ENCODE data around the gene COA6. TPM values are rescaled to one million over a fixed set of nuclear protein-coding genes. Genes with fewer than 3 reads are reported as not detected.

Gene COA6
- total RNA-seq, 1 experiment from 2014 or later, result 34.1 TPM

GRCh38 chr1:234400773-234401172, 27.5 kb downstream of the COA6 start:
- ATAC-seq, result no peak
- Histone ChIP-seq H3K27ac (ENCODE audit: low read depth, low read length) (no peak overlapping the region), H4K20me1 (ENCODE audit: insufficient read depth) (no peaks in the 10 kb centered on the region), H3K4me2 (ENCODE audit: low read length) (no peak overlapping the region), H3K79me2 (ENCODE audit: insufficient read depth, low read length) (no peaks in the 10 kb centered on the region), H2AFZ (ENCODE audit: low read depth, low read length, poor library complexity, severe bottlenecking) (no peak overlapping the region), H3K4me1 (ENCODE audit: control insufficient read depth in 1 of 2, insufficient read depth in 2 of 2, low read length in 2 of 2) (no peaks in the 10 kb centered on the region), H3K36me3 (ENCODE audit: control insufficient read depth in 1 of 2, insufficient read depth in 2 of 2, low read length in 2 of 2) (no peaks in the 10 kb centered on the region), H3K9me2 (ENCODE audit: insufficient read depth) (no peaks in the 10 kb centered on the region), H3K4me3 (replicated peaks in 1 of 2; ENCODE audit: low read depth in 1 of 2, low read length in 2 of 2) (no peak overlapping the region), H3K9me3 (ENCODE audit: control insufficient read depth in 1 of 2, insufficient read depth in 1 of 2, low read depth in 1 of 2, low read length in 2 of 2) (no peaks in the 10 kb centered on the region), H3K27me3 (ENCODE audit: insufficient read depth, low read length) (no peaks in the 10 kb centered on the region), H3K9ac (ENCODE audit: low read length) (no peak overlapping the region)
- ChIA-PET CTCF (no interaction called here), RAD21 (ENCODE audit: low non-redundant PET in 1 of 2, low total read pairs in 2 of 2, uncharacterized antibody in 2 of 2, unreplicated experiment in 2 of 2) (no interaction called here), POLR2A (no interaction called here)
- BruUV-seq (replicated peaks), result no TSS peak
- TF ChIP-seq YY1 (IDR thresholded peaks at IDR 0.05; ENCODE audit: extremely low read depth, insufficient replicate concordance, low read depth, low read length) (no peak), CBX3 (IDR thresholded peaks at IDR 0.05; ENCODE audit: low read depth) (no peak), SIN3A (IDR thresholded peaks at IDR 0.05; ENCODE audit: low read depth) (no peak), EGR1 (IDR thresholded peaks at IDR 0.05; ENCODE audit: low read depth) (no peak), ZNF274 (IDR thresholded peaks at IDR 0.05; ENCODE audit: low read depth, low read length) (no peak)
- DNase-seq (ENCODE audit: low read depth, low spot score), result no peak
- intact Hi-C loops (cut with micrococcal nuclease), result no loop called here

GRCh38 chr1:234401658-234402057, 28.4 kb downstream of the COA6 start:
- ChIA-PET POLR2A (no interaction called here), CTCF (no interaction called here), RAD21 (ENCODE audit: low non-redundant PET in 1 of 2, low total read pairs in 2 of 2, uncharacterized antibody in 2 of 2, unreplicated experiment in 2 of 2) (no interaction called here)
- H4K20me1 ChIP-seq (ENCODE audit: insufficient read depth), result no peaks in the 10 kb centered on the region
- H2AFZ ChIP-seq (ENCODE audit: low read depth, low read length, poor library complexity, severe bottlenecking), result no peak overlapping the region
- no peak overlapping the region for H3K9ac ChIP-seq (ENCODE audit: low read length)
- H3K9me2 ChIP-seq (ENCODE audit: insufficient read depth), result no peaks in the 10 kb centered on the region
- no peak overlapping the region for H3K4me3 ChIP-seq (replicated peaks in 1 of 2; ENCODE audit: low read depth in 1 of 2, low read length in 2 of 2)
- no peaks in the 10 kb centered on the region for H3K36me3 ChIP-seq (ENCODE audit: control insufficient read depth in 1 of 2, insufficient read depth in 2 of 2, low read length in 2 of 2)
- no peaks in the 10 kb centered on the region for H3K9me3 ChIP-seq (ENCODE audit: control insufficient read depth in 1 of 2, insufficient read depth in 1 of 2, low read depth in 1 of 2, low read length in 2 of 2)
- no peak for DNase-seq (ENCODE audit: low read depth, low spot score)
- H3K4me1 ChIP-seq (ENCODE audit: control insufficient read depth in 1 of 2, insufficient read depth in 2 of 2, low read length in 2 of 2), result no peaks in the 10 kb centered on the region
- ATAC-seq, result no peak
- no peak overlapping the region for H3K27ac ChIP-seq (ENCODE audit: low read depth, low read length)
- no peak overlapping the region for H3K4me2 ChIP-seq (ENCODE audit: low read length)
- intact Hi-C loops (cut with micrococcal nuclease), result no loop called here
- no peaks in the 10 kb centered on the region for H3K79me2 ChIP-seq (ENCODE audit: insufficient read depth, low read length)
- no TSS peak for BruUV-seq (replicated peaks)
- TF ChIP-seq RAD21 (IDR thresholded peaks at IDR 0.05; ENCODE audit: low read depth) (no peak), EZH2 (IDR thresholded peaks at IDR 0.05) (no peak), YY1 (IDR thresholded peaks at IDR 0.05; ENCODE audit: extremely low read depth, insufficient replicate concordance, low read depth, low read length) (no peak), CEBPB (IDR thresholded peaks at IDR 0.05; ENCODE audit: low read depth) (no peak), ZBTB33 (IDR thresholded peaks at IDR 0.05; ENCODE audit: extremely low read depth, insufficient replicate concordance, low read length) (no peak), ELF1 (IDR thresholded peaks at IDR 0.05; ENCODE audit: borderline replicate concordance, low read depth) (no peak), EZH2phosphoT487 (IDR thresholded peaks at IDR 0.05; ENCODE audit: borderline replicate concordance) (no peak), SIN3A (IDR thresholded peaks at IDR 0.05; ENCODE audit: low read depth) (no peak), POLR2A (IDR thresholded peaks at IDR 0.05; ENCODE audit: borderline replicate concordance, extremely low read depth, insufficient read depth, insufficient read length) (no peak), ZFX (IDR thresholded peaks at IDR 0.05) (no peak), SP1 (IDR thresholded peaks at IDR 0.05; ENCODE audit: low read depth) (no peak), ZNF274 (IDR thresholded peaks at IDR 0.05; ENCODE audit: low read depth, low read length) (no peak), CTCF (IDR thresholded peaks at IDR 0.05 in 2 of 3, conservative IDR thresholded peaks at IDR 0.05 in 1 of 3; ENCODE audit: borderline replicate concordance in 1 of 3, insufficient read depth in 1 of 3, low read depth in 2 of 3, low read length in 2 of 3) (no peak), CBX3 (IDR thresholded peaks at IDR 0.05; ENCODE audit: low read depth) (no peak), MAX (IDR thresholded peaks at IDR 0.05) (no peak), FOSL1 (IDR thresholded peaks at IDR 0.05; ENCODE audit: low read depth) (no peak)
- H3K27me3 ChIP-seq (ENCODE audit: insufficient read depth, low read length), result no peaks in the 10 kb centered on the region
